ENCODE results near the gene RMI2. TPM values are rescaled to one million over a fixed set of nuclear protein-coding genes. Genes with fewer than 3 reads are reported as not detected.

The RMI2 gene
- total RNA-seq, 1 experiment from 2014 or later, result 11.1 TPM

GRCh38 chr16:11326084-11326736 is 19.0 kb upstream of the RMI2 start:
- no TSS peak for BruUV-seq (replicated peaks)
- in situ Hi-C loops (cut with HindIII; ENCODE audit: low pct_unique_long_range_greater_than_20kb, low sequenced_read_pairs), result no loop called here
- TF ChIP-seq POLR2AphosphoS5 (IDR thresholded peaks at IDR 0.05; ENCODE audit: low read depth, low read length) (no peak), REST (IDR thresholded peaks at IDR 0.05; ENCODE audit: insufficient read depth in 1 of 2, low read depth in 2 of 2, low read length in 1 of 2) (no peak), CTCF (IDR thresholded peaks at IDR 0.05) (no peak), TCF7L2 (IDR thresholded peaks at IDR 0.05; ENCODE audit: low read depth, low read length) (no peak), SIN3A (IDR thresholded peaks at IDR 0.05; ENCODE audit: borderline replicate concordance, insufficient read depth, low read depth, low read length) (no peak)
- POLR2A ChIA-PET, result no interaction called here
- DNase-seq (ENCODE audit: low read depth, low spot score) (no peak), ATAC-seq (no peak)
- H3K27me3 ChIP-seq (ENCODE audit: control insufficient read depth, insufficient read depth, low read length), result no peaks in the 10 kb centered on the region
- H3K9me3 ChIP-seq (ENCODE audit: control insufficient read depth, insufficient read depth, low read depth, low read length), result no peaks in the 10 kb centered on the region
- H3K36me3 ChIP-seq (ENCODE audit: control insufficient read depth, insufficient read depth, low read length), result no peaks in the 10 kb centered on the region
- H3K27ac ChIP-seq (ENCODE audit: low read length), result no peak overlapping the region
- intact Hi-C loops (cut with micrococcal nuclease; ENCODE audit: unreplicated experiment), result no loop called here
- H3K4me3 ChIP-seq (ENCODE audit: low read depth in 2 of 2, low read length in 2 of 2), result no peak overlapping the region
- CTCF ChIA-PET, result no interaction called here
- peaks cover 21% of the 10 kb centered on the region for H3K4me1 ChIP-seq (ENCODE audit: control insufficient read depth, insufficient read depth, low read length)

- in situ Hi-C loops (cut with HindIII; ENCODE audit: low pct_unique_long_range_greater_than_20kb, low sequenced_read_pairs), result no loop called here
- POLR2A ChIA-PET, result no interaction called here
- no TSS peak for BruUV-seq (replicated peaks)
These were observed 18.5 kb upstream of the RMI2 start for GRCh38 chr16:11326737-11327276.

More at GRCh38 chr16:11326737-11327276, 18.5 kb upstream of the RMI2 start:
- Histone ChIP-seq H3K4me3 (ENCODE audit: low read depth in 2 of 2, low read length in 2 of 2) (no peak overlapping the region), H3K27ac (ENCODE audit: low read length) (no peak overlapping the region), H3K36me3 (ENCODE audit: control insufficient read depth, insufficient read depth, low read length) (no peaks in the 10 kb centered on the region), H3K9me3 (ENCODE audit: control insufficient read depth, insufficient read depth, low read depth, low read length) (no peaks in the 10 kb centered on the region), H3K27me3 (ENCODE audit: control insufficient read depth, insufficient read depth, low read length) (no peaks in the 10 kb centered on the region), H3K4me1 (ENCODE audit: control insufficient read depth, insufficient read depth, low read length) (peaks cover 21% of the 10 kb centered on the region)
- CTCF ChIA-PET, result no interaction called here
- DNase-seq (ENCODE audit: low read depth, low spot score) (no peak), ATAC-seq (no peak)
- TF ChIP-seq POLR2AphosphoS5 (IDR thresholded peaks at IDR 0.05; ENCODE audit: low read depth, low read length) (no peak), SIN3A (IDR thresholded peaks at IDR 0.05; ENCODE audit: borderline replicate concordance, insufficient read depth, low read depth, low read length) (no peak), REST (IDR thresholded peaks at IDR 0.05; ENCODE audit: insufficient read depth in 1 of 2, low read depth in 2 of 2, low read length in 1 of 2) (no peak)
- intact Hi-C loops (cut with micrococcal nuclease; ENCODE audit: unreplicated experiment), result no loop called here
